ENCODE measurements around the gene RHOB.

DNA sequence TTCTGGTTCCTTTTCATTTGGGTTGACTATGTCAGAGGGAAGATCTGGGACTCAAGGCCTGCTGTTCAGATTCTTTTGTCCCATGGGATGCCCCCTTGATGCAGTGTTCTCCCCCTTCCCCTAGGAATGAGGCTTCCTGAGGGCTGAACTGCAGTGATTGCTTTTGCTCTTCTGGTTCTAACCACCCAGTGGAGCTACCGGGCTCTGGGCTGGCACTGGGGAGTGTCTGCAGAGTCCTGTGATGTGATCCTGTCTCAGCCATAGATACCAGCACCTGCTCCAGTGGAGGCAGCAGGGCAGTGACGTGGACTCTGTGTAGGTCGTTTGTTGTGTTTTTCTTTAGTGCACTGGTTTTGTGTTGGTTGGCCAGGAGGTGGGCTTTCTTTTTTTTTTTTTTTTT is 32.1 kb upstream of the RHOB start:
- TF ChIP-seq POLR2A (IDR thresholded peaks at IDR 0.05), result no peak
- TF ChIP-seq, protein P1, sequence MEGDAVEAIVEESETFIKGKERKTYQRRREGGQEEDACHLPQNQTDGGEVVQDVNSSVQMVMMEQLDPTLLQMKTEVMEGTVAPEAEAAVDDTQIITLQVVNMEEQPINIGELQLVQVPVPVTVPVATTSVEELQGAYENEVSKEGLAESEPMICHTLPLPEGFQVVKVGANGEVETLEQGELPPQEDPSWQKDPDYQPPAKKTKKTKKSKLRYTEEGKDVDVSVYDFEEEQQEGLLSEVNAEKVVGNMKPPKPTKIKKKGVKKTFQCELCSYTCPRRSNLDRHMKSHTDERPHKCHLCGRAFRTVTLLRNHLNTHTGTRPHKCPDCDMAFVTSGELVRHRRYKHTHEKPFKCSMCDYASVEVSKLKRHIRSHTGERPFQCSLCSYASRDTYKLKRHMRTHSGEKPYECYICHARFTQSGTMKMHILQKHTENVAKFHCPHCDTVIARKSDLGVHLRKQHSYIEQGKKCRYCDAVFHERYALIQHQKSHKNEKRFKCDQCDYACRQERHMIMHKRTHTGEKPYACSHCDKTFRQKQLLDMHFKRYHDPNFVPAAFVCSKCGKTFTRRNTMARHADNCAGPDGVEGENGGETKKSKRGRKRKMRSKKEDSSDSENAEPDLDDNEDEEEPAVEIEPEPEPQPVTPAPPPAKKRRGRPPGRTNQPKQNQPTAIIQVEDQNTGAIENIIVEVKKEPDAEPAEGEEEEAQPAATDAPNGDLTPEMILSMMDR (IDR thresholded peaks at IDR 0.05), result no peak
